LHCN-M2 (cell line): Measurements from ENCODE around the gene CHST8. TPM values are rescaled to one million over a fixed set of nuclear protein-coding genes. Genes with fewer than 3 reads are reported as not detected.

ENCODE experiments used
- DNase-seq: peaks from one replicate; pipeline ENCODE4 v3.0.0-alpha.2; 2012; ENCODE audit warnings: low read depth
- total RNA-seq: library from RNA; depleted of rRNA; stranded (reverse); fragments of >200 nt; gene quantifications from 2 replicates; pipeline ENCODE4 v1.2.3, GENCODE V29; 2014

CHST8 gene
- total RNA-seq, 1 experiment from 2014 or later = not detected

GRCh38 chr19:33673258-33673875 lies 51.6 kb downstream of the CHST8 start:
- DNase-seq = no peak

- DNase-seq = no peak
Observed at GRCh38 chr19:33673996-33674625, 52.4 kb downstream of the CHST8 start.

GRCh38 chr19:33674626-33675367 lies 53.0 kb downstream of the CHST8 start:
- no peak for DNase-seq

GRCh38 chr19:33675501-33676124 lies 53.9 kb downstream of the CHST8 start:
- no peak for DNase-seq

GRCh38 chr19:33676999-33677665 lies 55.4 kb downstream of the CHST8 start:
- no peak for DNase-seq

GRCh38 chr19:33677745-33678426 lies 56.1 kb downstream of the CHST8 start:
- no peak for DNase-seq

- DNase-seq = no peak
Observed at GRCh38 chr19:33678796-33679585, 57.2 kb downstream of the CHST8 start.

- DNase-seq = no peak
Observed at GRCh38 chr19:33679696-33680095, 57.9 kb downstream of the CHST8 start.

GRCh38 chr19:33681081-33681680 lies 59.4 kb downstream of the CHST8 start:
- DNase-seq = no peak

GRCh38 chr19:33683881-33684537 lies 62.3 kb downstream of the CHST8 start:
- DNase-seq = no peak

GRCh38 chr19:33684538-33685232 lies 62.9 kb downstream of the CHST8 start:
- DNase-seq = no peak

GRCh38 chr19:33685541-33685940 lies 63.8 kb downstream of the CHST8 start:
- DNase-seq = no peak

- DNase-seq = no peak
Observed at GRCh38 chr19:33686262-33686661, 64.5 kb downstream of the CHST8 start.

GRCh38 chr19:33686687-33687480 lies 65.1 kb downstream of the CHST8 start:
- no peak for DNase-seq

- DNase-seq = no peak
Observed at GRCh38 chr19:33687481-33688170, 65.9 kb downstream of the CHST8 start.

- DNase-seq = no peak
Observed at GRCh38 chr19:33688171-33688992, 66.6 kb downstream of the CHST8 start.
